HepG2 (cell line): Measurements from ENCODE around the gene FXR2. TPM values are rescaled to one million over a fixed set of nuclear protein-coding genes. Genes with fewer than 3 reads are reported as not detected.

Experiments used
- ARNTL ChIP-seq: sonication (generic); formaldehyde crosslinking; IDR thresholded peaks from 2 replicates; pipeline ENCODE4 v1.4.0; 2020; ENCODE audit warnings: mild to moderate bottlenecking, missing genetic modification reagents
- ATF3 ChIP-seq: sonication (generic); formaldehyde crosslinking; IDR thresholded peaks from 2 replicates; pipeline ENCODE4 v1.4.0; 2020; ENCODE audit warnings: missing genetic modification reagents
- CENPBD1 ChIP-seq: sonication (generic); formaldehyde crosslinking; IDR thresholded peaks from 2 replicates; pipeline ENCODE4 v1.8.0; 2022; ENCODE audit warnings: missing genetic modification reagents, low read depth, mild to moderate bottlenecking, borderline replicate concordance
- DDIT3 ChIP-seq: sonication (generic); formaldehyde crosslinking; IDR thresholded peaks from 2 replicates; pipeline ENCODE4 v1.4.0; 2020; ENCODE audit warnings: mild to moderate bottlenecking, missing genetic modification reagents
- ELF1 ChIP-seq: sonication (generic); formaldehyde crosslinking; IDR thresholded peaks from 2 replicates; pipeline ENCODE4 v1.4.0; 2020; ENCODE audit warnings: missing genetic modification reagents
- HOXA5 ChIP-seq: sonication (generic); formaldehyde crosslinking; IDR thresholded peaks from 2 replicates; pipeline ENCODE4 v1.4.0; 2020; ENCODE audit warnings: missing genetic modification reagents
- MZF1 ChIP-seq: sonication (generic); formaldehyde crosslinking; IDR thresholded peaks from 2 replicates; pipeline ENCODE4 v1.8.1; 2023; ENCODE audit warnings: mild to moderate bottlenecking, missing genetic modification reagents, borderline replicate concordance
- NR1H2 ChIP-seq: sonication (generic); formaldehyde crosslinking; IDR thresholded peaks from 2 replicates; pipeline ENCODE4 v1.8.1; 2022; ENCODE audit warnings: low read depth, missing genetic modification reagents, borderline replicate concordance
- PLSCR1 ChIP-seq: sonication (generic); formaldehyde crosslinking; IDR thresholded peaks from 2 replicates; pipeline ENCODE4 v1.5.0; 2020; ENCODE audit warnings: missing genetic modification reagents, mild to moderate bottlenecking, borderline replicate concordance
- SETDB1 ChIP-seq: sonication (generic); formaldehyde crosslinking; IDR thresholded peaks from 2 replicates; pipeline ENCODE4 v1.5.1; 2020; ENCODE audit warnings: missing genetic modification reagents, mild to moderate bottlenecking, borderline replicate concordance
- SKI ChIP-seq: fragments of 450-650 bp; IDR thresholded peaks from one replicate; pipeline ENCODE4 v1.6.1; 2018; ENCODE audit warnings: mild to moderate bottlenecking; ENCODE audit not compliant: partially characterized antibody
- TFE3 ChIP-seq: IDR thresholded peaks from 2 replicates; pipeline ENCODE4 v1.6.1; 2016
- TOPORS ChIP-seq: sonication (generic); formaldehyde crosslinking; IDR thresholded peaks from 2 replicates; pipeline ENCODE4 v1.8.0; 2023; ENCODE audit warnings: mild to moderate bottlenecking, missing genetic modification reagents
- U2AF1 ChIP-seq: fragments of 200-400 bp; formaldehyde crosslinking; optimal IDR thresholded peaks from 2 replicates; pipeline ENCODE3; 2017; ENCODE audit warnings: mild to moderate bottlenecking, low read depth, low read length
- ZBTB10 ChIP-seq: sonication (generic); formaldehyde crosslinking; IDR thresholded peaks from 2 replicates; pipeline ENCODE4 v1.4.0; 2020; ENCODE audit warnings: missing genetic modification reagents, borderline replicate concordance
- ZBTB7B ChIP-seq: sonication (generic); formaldehyde crosslinking; IDR thresholded peaks from 2 replicates; pipeline ENCODE4 v1.4.0; 2020; ENCODE audit warnings: missing genetic modification reagents
- ZNF230 ChIP-seq: sonication (generic); formaldehyde crosslinking; IDR thresholded peaks from 2 replicates; pipeline ENCODE4 v1.4.0; 2020; ENCODE audit warnings: mild to moderate bottlenecking, missing genetic modification reagents
- ZNF431 ChIP-seq: sonication (generic); formaldehyde crosslinking; IDR thresholded peaks from 2 replicates; pipeline ENCODE4 v1.9.0; 2022; ENCODE audit warnings: missing genetic modification reagents, low read depth, mild to moderate bottlenecking, borderline replicate concordance
- ZNF441 ChIP-seq: sonication (generic); formaldehyde crosslinking; IDR thresholded peaks from 2 replicates; pipeline ENCODE4 v1.7.0; 2021; ENCODE audit warnings: missing genetic modification reagents, borderline replicate concordance
- ZNF557 ChIP-seq: sonication (generic); formaldehyde crosslinking; IDR thresholded peaks from 2 replicates; pipeline ENCODE4 v1.4.0; 2020; ENCODE audit warnings: missing genetic modification reagents
- ZNF570 ChIP-seq: sonication (generic); formaldehyde crosslinking; IDR thresholded peaks from 2 replicates; pipeline ENCODE4 v1.4.0; 2020; ENCODE audit warnings: mild to moderate bottlenecking, missing genetic modification reagents, borderline replicate concordance
- ZNF619 ChIP-seq: sonication (generic); formaldehyde crosslinking; IDR thresholded peaks from 2 replicates; pipeline ENCODE4 v1.4.0; 2020; ENCODE audit warnings: mild to moderate bottlenecking, missing genetic modification reagents
- ZSCAN29 ChIP-seq: sonication (generic); formaldehyde crosslinking; conservative IDR thresholded peaks from 2 replicates; pipeline ENCODE4 v1.4.0; 2020; ENCODE audit warnings: mild to moderate bottlenecking, missing genetic modification reagents
- polyA plus RNA-seq, 8 experiments: library from polyadenylated mRNA; depleted of rRNA in 3 of 8; stranded (reverse) in 7 of 8; unstranded in 1 of 8; fragments of >200 nt; fragmentation: Illumina TruSeq in 4 of 8; extraction: Trizol in 4 of 8; gene quantifications; 2 replicates each; pipeline versions ENCODE4 v1.2.1 to v1.2.3, GENCODE V29; 2011 to 2016; ENCODE audit warnings: low read depth in 4 of 8, missing spikeins in 1 of 8, mixed read lengths in 1 of 8; ENCODE audit not compliant: insufficient read depth in 1 of 8
- total RNA-seq, 5 experiments: library from RNA; depleted of rRNA; stranded (reverse); fragments of >200 nt; fragmentation: Illumina TruSeq; extraction: Trizol; gene quantifications; 2 replicates each; pipeline ENCODE4 v1.2.3, GENCODE V29; 2016; ENCODE audit warnings: low read depth in 1 of 5

The FXR2 gene
- total and polyA plus RNA-seq, 2 of the 13 experiments (the other 11 are each of a cell fraction or from before 2014, with no cell fraction given) = 20.9 to 24.4 TPM

- TF ChIP-seq TFE3 (CRISPR knock-in tag) = no peak
- TF ChIP-seq NR1H2 = 0 out of 2 replicates have a peak, but pooled peaks have one; percentile 37
- no peak for TF ChIP-seq ZNF230
- TF ChIP-seq ZBTB7B = 0 out of 2 replicates have a peak, but pooled peaks have one; percentile 25
- peak; percentile 86 for TF ChIP-seq ZNF557 (CRISPR knock-in tag)
- no peak for TF ChIP-seq ZNF619 (CRISPR knock-in tag)
- TF ChIP-seq SETDB1 (CRISPR knock-in tag) = no peak
- no peak; the same call in none of the 2 replicates for TF ChIP-seq ZNF431 (CRISPR knock-in tag)
- no peak for TF ChIP-seq ZBTB10 (CRISPR knock-in tag)
- no peak for TF ChIP-seq PLSCR1
- no peak for TF ChIP-seq ATF3 (CRISPR knock-in tag)
- TF ChIP-seq U2AF1 = no peak
- 0 out of 2 replicates have a peak, but pooled peaks have one; percentile 64 for TF ChIP-seq MZF1 (CRISPR knock-in tag)
- TF ChIP-seq ZNF441 (CRISPR knock-in tag) = peak; percentile 72; the same call in 1 of the 2 replicates
- peak; percentile 73; the same call in 1 of the 2 replicates for TF ChIP-seq TOPORS (CRISPR knock-in tag)
- peak; percentile 44; the same call in 1 of the 2 replicates for TF ChIP-seq ARNTL (CRISPR knock-in tag)
- TF ChIP-seq ELF1 (CRISPR knock-in tag) = peak; percentile 95
- peak; percentile 86 for TF ChIP-seq HOXA5 (CRISPR knock-in tag)
- no peak for TF ChIP-seq SKI
- TF ChIP-seq CENPBD1 (CRISPR knock-in tag) = no peak
- TF ChIP-seq DDIT3 (CRISPR knock-in tag) = no peak
- no peak for TF ChIP-seq ZSCAN29 (CRISPR knock-in tag)
- TF ChIP-seq ZNF570 (CRISPR knock-in tag) = no peak
These were observed 31.2 kb downstream of the FXR2 start, which contains the start of gene MPDU1 (continued) for GRCh38 chr17:7583253-7584109.
